GM18951 (cell line): Measurements from ENCODE around the gene CASQ1.

Source experiments
- POLR2A ChIP-seq: IDR thresholded peaks from 4 replicates; pipeline ENCODE4 v1.6.1; 2011; ENCODE audit warnings: mild to moderate bottlenecking; ENCODE audit not compliant: insufficient read length, insufficient read depth; ENCODE audit errors: extremely low read depth
- in situ Hi-C: fragments of 300-500 bp; cut with MboI; formaldehyde crosslinking; loops from one replicate; pipeline ENCODE4 v1.12.0; 2022; ENCODE audit warnings: low sequenced_read_pairs, mixed read lengths, inconsistent platforms; ENCODE audit not compliant: unreplicated experiment

Gene CASQ1

DNA sequence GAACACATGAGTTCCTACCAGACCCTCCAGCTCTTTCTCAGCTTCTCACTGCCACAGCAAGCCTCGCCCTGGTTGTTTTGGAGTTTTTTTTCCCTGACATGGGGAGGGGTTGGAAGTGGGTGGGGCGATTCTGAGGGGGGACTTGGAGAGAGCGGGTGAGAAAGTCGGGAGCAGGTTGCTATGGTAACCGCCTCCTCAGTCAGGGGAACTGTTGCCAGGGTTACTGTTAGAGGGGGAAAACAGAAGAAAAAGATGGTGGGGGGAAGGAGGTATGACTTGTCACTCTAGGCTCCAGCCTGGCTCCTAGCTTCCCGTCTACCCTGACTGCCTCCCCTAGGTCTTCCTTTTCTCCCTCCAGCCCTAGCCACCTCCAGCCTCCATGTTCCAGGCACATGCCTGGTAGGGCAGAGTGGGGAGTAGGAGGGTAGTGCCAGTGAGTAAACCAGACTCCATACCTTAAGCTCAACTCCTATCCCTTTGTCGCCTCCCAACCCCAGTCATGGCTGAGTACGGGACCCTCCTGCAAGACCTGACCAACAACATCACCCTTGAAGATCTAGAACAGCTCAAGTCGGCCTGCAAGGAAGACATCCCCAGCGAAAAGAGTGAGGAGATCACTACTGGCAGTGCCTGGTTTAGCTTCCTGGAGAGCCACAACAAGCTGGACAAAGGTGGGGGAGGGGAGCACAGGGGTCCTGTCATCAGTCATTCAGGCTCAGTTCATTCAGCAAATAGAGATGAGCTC is 20.8 kb downstream of the CASQ1 start:
- in situ Hi-C loops, result no loop called here
- no peak for TF ChIP-seq POLR2A

DNA sequence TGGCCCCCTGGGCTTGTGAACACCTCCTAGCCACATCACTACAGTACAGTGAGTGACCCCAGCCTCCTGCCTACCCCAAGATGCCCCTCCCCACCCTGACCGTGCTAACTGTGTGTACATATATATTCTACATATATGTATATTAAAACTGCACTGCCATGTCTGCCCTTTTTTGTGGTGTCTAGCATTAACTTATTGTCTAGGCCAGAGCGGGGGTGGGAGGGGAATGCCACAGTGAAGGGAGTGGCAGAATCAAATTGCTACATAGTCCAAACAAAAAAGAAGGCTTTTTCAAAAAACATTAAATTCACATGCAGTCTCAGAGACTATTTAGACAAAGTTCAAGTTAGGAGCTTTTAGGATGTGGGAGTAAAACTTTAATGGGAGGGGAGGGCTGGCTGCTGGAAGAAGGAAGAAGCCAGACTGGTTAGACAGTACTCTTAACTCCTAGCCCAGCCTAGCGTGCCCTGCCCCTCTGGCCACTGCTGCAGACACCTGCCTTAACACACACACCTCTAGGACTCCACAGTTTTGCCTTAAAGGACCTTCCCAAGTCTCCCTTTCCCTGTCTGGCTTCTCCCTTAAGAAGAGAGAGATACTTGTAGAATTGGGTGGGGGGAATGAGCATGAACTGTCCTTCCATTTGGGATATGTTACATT is 24.2 kb downstream of the CASQ1 start:
- in situ Hi-C loops, result no loop called here
- no peak for TF ChIP-seq POLR2A

DNA sequence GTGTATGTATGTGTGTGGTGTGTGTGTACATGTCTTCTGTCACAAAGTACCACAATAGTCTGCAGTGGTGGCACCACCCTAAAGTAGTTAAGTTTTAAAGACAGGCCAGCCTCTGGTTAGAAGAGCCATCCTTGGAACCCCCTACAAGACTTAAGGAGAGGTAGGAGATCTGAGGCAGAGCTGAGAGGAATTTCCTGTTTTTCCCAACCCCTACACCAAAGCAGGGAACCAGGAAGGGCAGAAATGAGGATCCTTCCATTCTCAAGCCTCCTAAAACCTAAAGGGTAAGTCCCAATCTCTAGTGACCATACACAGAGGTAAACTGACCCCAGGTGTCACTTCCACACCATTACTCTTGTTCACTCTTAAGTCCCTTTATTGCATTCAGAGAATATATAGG is 25.9 kb downstream of the CASQ1 start:
- no peak for TF ChIP-seq POLR2A
- in situ Hi-C loops, result no loop called here

DNA sequence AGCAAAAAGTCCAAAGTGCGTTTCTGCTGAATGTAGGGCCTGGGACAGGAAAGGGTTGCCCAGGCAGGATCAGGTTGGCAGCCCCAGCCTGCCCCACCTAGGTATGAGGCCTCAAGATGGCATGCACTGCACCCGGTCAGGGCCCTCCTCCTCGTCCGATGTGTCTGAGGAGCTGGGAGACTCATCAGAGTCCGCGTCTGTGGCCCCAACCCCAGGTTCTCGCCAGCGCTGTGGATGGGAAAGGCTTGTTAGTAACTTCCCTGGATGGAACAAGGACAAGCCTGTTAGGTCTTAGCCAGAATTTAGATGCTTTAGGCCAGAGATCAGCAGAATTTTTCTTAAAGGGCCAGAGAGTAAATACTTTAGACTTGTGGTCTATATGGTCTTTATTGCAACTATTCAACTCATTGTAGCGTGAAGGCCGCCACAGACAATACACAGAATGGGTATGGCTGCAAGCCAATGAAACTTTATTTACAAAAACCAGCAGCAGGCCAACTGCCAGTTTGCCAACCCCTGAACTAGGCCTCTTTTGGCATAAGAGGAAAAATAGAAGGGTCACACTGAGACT is 27.2 kb downstream of the CASQ1 start:
- in situ Hi-C loops, result no loop called here
- no peak for TF ChIP-seq POLR2A

DNA sequence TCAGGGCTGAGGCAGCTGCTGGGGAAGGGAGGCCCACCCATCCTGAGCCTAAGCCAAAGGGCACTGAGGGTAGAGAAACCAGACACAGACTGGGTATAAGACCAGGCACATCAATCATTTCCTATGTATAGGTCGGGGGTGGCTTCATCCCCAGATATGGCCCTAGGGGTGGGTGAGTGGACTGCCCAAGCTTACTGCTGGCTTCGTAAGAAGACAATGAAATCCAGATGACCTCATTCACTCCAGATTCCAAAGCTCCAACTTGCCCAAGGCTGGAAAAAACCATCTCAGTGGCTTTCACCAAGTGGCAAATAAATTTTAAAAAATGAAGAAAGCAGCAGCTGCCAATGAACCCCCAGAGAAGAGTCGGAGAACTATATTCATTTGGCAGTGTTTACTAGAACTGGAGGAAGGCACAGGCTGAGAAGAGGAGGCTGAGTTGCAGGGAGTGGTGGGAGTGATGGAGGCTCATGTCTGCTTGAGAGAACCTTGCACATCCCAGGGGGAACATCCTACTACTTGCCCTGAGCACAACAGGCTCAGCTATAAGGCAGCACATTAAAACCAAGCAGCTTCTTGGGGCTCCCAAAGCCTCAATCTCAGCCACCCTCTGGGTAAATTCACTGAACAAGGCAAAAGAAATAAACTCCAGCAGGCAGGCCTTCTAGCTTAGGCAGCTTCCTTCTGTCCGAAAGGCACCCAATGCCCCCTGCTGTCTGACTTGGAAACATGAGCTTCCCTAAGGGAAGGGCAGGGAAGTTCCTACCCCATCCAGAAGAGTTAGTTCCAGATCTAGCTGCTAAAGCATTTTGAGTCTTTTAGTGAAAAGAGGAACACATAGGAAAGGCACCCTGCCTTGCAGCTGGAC is 28.9 kb downstream of the CASQ1 start:
- in situ Hi-C loops, result no loop called here
- TF ChIP-seq POLR2A, result no peak

DNA sequence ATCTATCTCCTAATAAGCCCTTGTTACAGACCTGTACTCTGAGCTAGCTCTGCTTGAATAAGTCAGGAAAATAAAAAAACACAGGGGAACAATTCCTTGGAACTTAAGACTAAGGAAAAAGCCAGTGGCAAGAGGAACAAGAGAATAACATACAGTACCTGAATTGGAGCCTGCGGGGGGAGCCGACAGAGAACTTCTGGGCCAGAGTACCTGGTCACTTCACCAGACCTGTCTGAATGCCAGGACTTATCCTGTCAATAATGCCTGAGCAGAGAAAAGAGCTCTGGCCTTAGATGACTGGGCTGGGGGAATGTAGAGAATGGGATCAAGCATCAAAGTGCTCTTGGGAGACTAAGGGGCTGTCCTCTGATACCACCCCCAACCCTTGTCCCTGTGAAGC is 29.9 kb downstream of the CASQ1 start:
- in situ Hi-C loops, result no loop called here
- no peak for TF ChIP-seq POLR2A

DNA sequence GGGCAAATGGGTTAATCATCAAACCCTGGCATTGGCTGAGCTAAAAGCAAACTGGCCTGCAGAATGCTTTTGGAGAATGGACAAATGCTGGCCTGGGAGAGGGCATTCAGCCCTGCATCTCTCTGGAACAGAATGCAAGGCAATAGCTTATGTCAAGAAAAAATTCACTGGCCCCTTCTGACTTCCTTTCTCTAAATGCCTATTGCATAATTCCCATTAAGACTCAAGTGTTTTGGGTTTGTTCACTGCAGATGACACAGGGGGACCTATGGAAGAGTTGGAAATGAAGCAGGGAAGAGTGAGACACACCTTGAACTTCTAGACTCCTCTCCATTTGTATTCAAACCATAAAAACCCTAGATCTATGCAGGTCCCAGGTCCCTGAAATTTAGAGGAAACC is 30.7 kb downstream of the CASQ1 start:
- in situ Hi-C loops, result no loop called here
- no peak for TF ChIP-seq POLR2A

DNA sequence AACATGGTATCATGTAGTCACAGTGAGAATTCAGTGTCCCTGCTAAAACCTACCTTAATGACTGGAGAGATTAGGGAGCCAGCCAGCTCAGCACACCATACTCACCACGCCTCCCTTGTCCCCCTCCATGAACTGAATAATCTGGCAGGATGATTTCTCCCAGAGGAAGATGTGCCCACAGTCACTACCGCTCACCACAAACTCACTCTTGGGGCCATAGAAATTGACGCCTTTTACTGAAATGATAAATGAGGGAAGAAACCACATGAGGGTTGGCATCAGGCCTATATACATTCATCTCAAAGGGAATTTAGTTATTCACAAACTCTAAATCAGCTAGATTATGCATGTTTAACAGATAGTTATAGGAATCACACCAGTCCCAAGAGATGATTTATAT is 32.2 kb downstream of the CASQ1 start:
- no peak for TF ChIP-seq POLR2A
- in situ Hi-C loops, result no loop called here

DNA sequence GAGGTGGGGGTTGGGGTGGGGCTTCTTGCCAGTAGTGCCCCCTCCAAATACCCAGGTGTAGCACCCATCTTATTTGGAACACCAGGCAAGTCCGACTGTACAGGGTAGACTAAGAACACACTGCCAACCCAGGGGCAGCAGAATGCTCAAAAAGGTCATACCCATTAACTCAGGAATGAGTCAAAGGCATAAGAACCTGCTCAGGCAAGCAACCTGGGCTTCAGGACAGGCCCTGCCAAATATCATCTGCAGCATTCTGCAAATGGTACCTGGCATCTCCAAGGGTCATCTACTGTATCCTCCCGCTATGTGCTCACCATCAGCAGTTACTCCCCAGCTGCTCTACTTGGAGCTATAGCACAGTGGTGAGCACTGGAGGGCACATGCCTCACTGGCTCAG is 34.2 kb downstream of the CASQ1 start:
- in situ Hi-C loops, result no loop called here
- TF ChIP-seq POLR2A, result no peak

DNA sequence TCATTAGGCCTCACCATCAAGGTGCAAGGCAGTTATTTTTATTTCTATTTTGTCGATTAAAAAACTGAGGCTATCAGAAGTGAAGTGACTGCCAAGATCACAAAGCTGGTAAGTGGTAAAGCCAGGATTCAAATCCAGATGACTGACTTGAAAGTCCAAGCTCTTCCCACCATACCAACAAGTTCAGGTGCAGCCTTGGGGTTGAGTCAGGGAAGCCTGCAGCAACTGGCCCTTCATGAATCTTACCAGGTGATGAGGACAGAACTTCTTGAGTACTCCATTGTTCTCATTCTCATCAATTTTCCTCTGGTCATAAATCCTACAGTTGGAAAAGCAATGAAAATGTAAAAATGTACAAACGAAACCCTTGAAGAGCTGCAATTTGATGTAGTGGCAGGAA is 35.0 kb downstream of the CASQ1 start:
- TF ChIP-seq POLR2A, result no peak
- in situ Hi-C loops, result no loop called here

DNA sequence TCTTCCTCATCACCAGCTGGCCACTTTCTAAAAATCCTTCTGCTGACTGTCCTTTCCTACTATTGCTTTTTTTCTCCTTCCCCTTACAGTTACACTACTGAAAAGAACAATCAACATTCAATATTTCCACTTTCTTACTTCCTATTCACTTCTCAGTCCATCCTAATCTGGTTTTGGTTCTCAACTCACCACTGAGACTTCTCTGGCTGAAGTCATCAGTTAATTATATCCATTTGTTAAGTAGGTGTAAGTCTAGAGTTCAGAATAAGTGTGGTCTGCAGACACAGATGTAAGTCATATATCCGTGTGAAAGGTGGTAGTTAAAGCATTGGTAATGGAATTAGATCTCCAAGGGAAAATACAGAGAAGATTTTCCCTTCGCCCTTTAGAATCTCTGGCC is 36.2 kb downstream of the CASQ1 start:
- TF ChIP-seq POLR2A, result no peak
- in situ Hi-C loops, result no loop called here

DNA sequence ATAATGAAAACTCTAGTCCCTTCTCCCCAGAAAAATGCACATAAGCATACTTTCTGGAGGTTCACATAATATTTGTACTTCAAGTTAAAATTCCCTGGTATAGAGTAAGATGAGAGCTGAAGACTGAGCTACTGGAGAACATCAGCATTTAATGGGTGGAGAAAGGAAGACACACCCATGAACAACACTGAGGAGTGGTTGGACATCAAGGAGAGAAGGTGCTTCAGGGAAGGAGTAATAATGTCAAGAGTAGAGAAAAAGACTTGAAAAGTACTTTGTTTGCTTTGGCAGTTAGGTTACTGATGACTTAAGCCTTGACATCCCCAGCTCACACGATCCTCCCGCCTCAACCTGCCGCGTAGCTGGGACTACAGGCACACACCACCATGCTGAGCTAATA is 36.7 kb downstream of the CASQ1 start:
- no peak for TF ChIP-seq POLR2A
- in situ Hi-C loops, result no loop called here

DNA sequence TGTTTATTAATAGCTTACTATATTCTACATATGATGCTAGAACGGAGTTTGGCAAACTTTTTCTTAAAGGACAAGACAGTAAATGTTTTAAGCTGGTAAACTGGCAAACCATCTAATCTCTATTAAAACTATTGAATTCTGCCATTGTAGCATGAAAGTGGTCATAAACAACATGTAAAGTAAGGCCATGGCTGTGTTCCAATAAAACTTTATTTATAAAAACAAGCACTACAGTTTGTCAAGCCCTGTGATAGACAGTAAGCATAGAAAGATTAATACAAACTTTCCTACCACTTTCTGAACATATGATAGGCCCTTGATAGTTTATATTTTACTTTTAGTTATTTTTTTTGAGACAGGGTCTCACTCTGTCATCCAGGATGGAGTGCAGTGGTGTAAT is 37.2 kb downstream of the CASQ1 start:
- no peak for TF ChIP-seq POLR2A
- in situ Hi-C loops, result no loop called here
